ENCODE results near the gene OGT.
"Not testable (repeated sequence)": the region's sequence is repeated elsewhere in the genome, so short reads cannot be mapped to it uniquely, and the experiment has no call there.

Gene OGT

GRCh38 chrX:71563921-71564320 is 31.0 kb downstream of the OGT start:
- Histone ChIP-seq H3K27me3 (ENCODE audit: control insufficient read depth in 1 of 2, insufficient read depth in 2 of 2, low read length in 2 of 2) (no peaks in the 10 kb centered on the region), H3K9me3 (ENCODE audit: low read length) (no peaks in the 10 kb centered on the region), H3K4me1 (ENCODE audit: insufficient read depth, low read length) (no peaks in the 10 kb centered on the region), H3K27ac (ENCODE audit: low read depth, low read length) (no peak overlapping the region), H3K9ac (ENCODE audit: low read length) (no peak overlapping the region), H3K36me3 (ENCODE audit: insufficient read depth, low read length) (peaks cover 53% of the 10 kb centered on the region), H3K4me3 (ENCODE audit: low read depth in 1 of 2, low read length in 2 of 2) (no peak overlapping the region)

GRCh38 chrX:71565474-71566041 is 32.7 kb downstream of the OGT start:
- Histone ChIP-seq H3K9me3 (ENCODE audit: low read length) (no peaks in the 10 kb centered on the region), H3K27ac (ENCODE audit: low read depth, low read length) (no peak overlapping the region), H3K27me3 (ENCODE audit: control insufficient read depth in 1 of 2, insufficient read depth in 2 of 2, low read length in 2 of 2) (no peaks in the 10 kb centered on the region), H3K36me3 (ENCODE audit: insufficient read depth, low read length) (peaks cover 44% of the 10 kb centered on the region), H3K4me3 (ENCODE audit: low read depth in 1 of 2, low read length in 2 of 2) (no peak overlapping the region), H3K4me1 (ENCODE audit: insufficient read depth, low read length) (no peaks in the 10 kb centered on the region), H3K9ac (ENCODE audit: low read length) (no peak overlapping the region)

- H3K4me1 ChIP-seq (ENCODE audit: insufficient read depth, low read length); H3K4me3 ChIP-seq (ENCODE audit: low read depth in 1 of 2, low read length in 2 of 2); H3K9ac ChIP-seq (ENCODE audit: low read length); H3K9me3 ChIP-seq (ENCODE audit: low read length); H3K27ac ChIP-seq (ENCODE audit: low read depth, low read length); H3K27me3 ChIP-seq (ENCODE audit: control insufficient read depth in 1 of 2, insufficient read depth in 2 of 2, low read length in 2 of 2): not testable (repeated sequence)
- H3K36me3 ChIP-seq (ENCODE audit: insufficient read depth, low read length): peaks cover 15% of the 10 kb centered on the region
These were observed 38.5 kb downstream of the OGT start for GRCh38 chrX:71571390-71571789.

GRCh38 chrX:71573590-71573989 is 40.7 kb downstream of the OGT start:
- Histone ChIP-seq H3K4me1 (ENCODE audit: insufficient read depth, low read length) (no peaks in the 10 kb centered on the region), H3K27ac (ENCODE audit: low read depth, low read length) (no peak overlapping the region), H3K27me3 (ENCODE audit: control insufficient read depth in 1 of 2, insufficient read depth in 2 of 2, low read length in 2 of 2) (no peaks in the 10 kb centered on the region), H3K4me3 (ENCODE audit: low read depth in 1 of 2, low read length in 2 of 2) (no peak overlapping the region), H3K9ac (ENCODE audit: low read length) (no peak overlapping the region), H3K36me3 (ENCODE audit: insufficient read depth, low read length) (peaks cover 12% of the 10 kb centered on the region), H3K9me3 (ENCODE audit: low read length) (no peaks in the 10 kb centered on the region)

GRCh38 chrX:71577682-71578081 is 44.8 kb downstream of the OGT start:
- Histone ChIP-seq H3K4me1 (ENCODE audit: insufficient read depth, low read length) (no peaks in the 10 kb centered on the region), H3K36me3 (ENCODE audit: insufficient read depth, low read length) (peaks cover 12% of the 10 kb centered on the region), H3K4me3 (ENCODE audit: low read depth in 1 of 2, low read length in 2 of 2) (no peak overlapping the region), H3K9ac (ENCODE audit: low read length) (no peak overlapping the region), H3K9me3 (ENCODE audit: low read length) (no peaks in the 10 kb centered on the region), H3K27ac (ENCODE audit: low read depth, low read length) (no peak overlapping the region), H3K27me3 (ENCODE audit: control insufficient read depth in 1 of 2, insufficient read depth in 2 of 2, low read length in 2 of 2) (peaks cover 0 to 3% of the 10 kb centered on the region in 2 donors)

DNA sequence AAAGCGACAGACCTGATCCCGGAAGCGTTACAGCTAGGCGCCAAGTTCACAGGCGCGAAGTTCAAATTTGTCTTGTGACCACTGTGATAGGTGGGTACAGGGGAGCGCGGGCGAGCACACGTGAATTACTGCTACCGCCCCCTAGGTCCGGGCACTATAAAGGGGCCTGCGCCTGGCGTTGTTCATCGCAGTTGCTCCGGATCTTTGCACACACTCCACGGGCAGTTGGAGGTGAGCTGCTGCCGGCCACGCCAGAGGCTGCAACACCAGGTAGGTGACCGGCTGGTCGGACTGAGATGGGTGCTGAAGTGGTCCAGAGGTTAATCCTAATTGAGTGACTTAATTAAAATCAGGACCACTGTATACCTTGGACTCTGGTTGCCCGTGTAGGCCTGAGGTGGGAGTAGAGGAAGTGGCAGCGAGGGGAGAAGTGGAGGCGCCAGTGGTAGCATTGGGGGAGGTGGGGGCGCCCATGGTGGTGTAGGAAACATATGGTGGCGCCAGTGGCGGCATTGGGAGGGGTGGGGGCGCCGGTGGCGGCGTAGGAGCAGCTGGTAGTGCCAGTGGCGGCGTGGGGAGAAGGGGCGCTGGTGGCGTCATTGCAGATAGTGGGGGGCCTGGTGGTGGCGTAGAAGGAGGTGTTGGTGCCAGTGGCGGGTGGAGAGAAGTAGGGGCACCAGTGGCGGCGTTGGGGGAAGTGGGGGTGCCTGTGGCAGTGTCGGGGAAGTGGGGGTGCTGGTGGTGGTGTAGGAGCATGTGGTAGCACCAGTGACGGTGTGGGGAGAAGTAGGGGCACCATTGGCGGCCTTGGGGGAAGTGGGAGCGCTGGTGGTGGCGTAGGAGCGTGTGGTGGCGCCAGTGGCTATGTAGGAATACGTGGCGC is 45.6 kb downstream of the OGT start, which contains the start of gene GCNA:
TSS of gene GCNA (plus strand) at position 185 of the 883 bp plus-strand sequence. CDS start 2,385 bp downstream, outside the sequence.
- Histone ChIP-seq H3K4me3 (ENCODE audit: low read depth in 1 of 2, low read length in 2 of 2) (no peak within 1 kb of the TSS), H3K27me3 (ENCODE audit: control insufficient read depth in 1 of 2, insufficient read depth in 2 of 2, low read length in 2 of 2) (peaks cover 0 to 3% of the 10 kb centered on the region in 2 donors), H3K36me3 (ENCODE audit: insufficient read depth, low read length) (peaks cover 11% of the 10 kb centered on the region), H3K27ac (ENCODE audit: low read depth, low read length) (no peak within 1 kb of the TSS), H3K9me3 (ENCODE audit: low read length) (no peaks in the 10 kb centered on the region), H3K9ac (ENCODE audit: low read length) (no peak within 1 kb of the TSS), H3K4me1 (ENCODE audit: insufficient read depth, low read length) (no peaks in the 10 kb centered on the region)

DNA sequence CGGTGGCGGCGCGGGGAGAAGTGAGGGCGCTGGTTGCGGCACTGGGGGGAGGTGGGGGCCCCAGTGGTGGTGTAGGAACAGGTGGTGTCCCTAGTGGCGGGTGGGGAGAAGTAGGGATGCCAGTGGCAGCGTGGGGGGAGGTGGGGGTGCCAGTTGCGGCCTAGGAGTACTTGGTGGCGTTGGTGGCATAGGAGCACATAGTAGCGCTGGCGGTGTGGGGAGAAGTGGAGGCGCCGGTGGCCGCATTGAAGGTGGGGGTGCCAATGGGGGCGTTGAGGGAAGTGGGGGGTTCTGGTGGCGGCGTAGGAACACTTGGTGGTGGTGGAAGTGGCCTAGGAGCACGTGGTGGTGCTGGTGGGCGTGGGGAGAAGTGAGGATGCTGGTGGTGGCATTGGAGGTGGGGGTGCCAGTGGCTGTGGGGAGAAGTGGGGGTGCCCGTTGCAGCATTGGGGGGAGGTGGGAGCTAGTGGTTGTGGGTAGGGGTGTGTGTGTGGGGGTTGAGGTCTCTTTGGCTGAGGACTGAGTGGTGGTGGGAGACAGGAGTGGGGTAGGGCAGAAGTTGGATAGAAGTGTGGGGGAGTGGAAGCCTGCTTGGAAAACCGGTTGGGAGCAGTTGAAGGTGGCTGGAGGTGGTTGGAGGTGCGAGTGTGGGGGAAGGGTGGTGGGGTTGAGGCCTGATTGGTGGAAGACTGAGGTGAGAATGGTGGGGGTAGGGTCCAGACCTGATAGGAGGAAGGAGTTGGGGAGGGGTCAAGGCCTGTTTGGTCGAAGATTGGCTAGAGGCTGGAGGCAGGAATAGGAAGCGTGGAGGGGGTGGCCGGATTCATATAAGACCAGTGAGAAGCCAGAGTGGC is 46.5 kb downstream of the OGT start:
- H3K4me1 ChIP-seq (ENCODE audit: insufficient read depth, low read length): no peaks in the 10 kb centered on the region
- H3K36me3 ChIP-seq (ENCODE audit: insufficient read depth, low read length): peaks cover 6% of the 10 kb centered on the region
- H3K27me3 ChIP-seq (ENCODE audit: control insufficient read depth in 1 of 2, insufficient read depth in 2 of 2, low read length in 2 of 2): peaks cover 0 to 3% of the 10 kb centered on the region in 2 donors
- H3K4me3 ChIP-seq (ENCODE audit: low read depth in 1 of 2, low read length in 2 of 2): no peak overlapping the region
- no peak overlapping the region for H3K27ac ChIP-seq (ENCODE audit: low read depth, low read length)
- H3K9me3 ChIP-seq (ENCODE audit: low read length): no peaks in the 10 kb centered on the region
- no peak overlapping the region for H3K9ac ChIP-seq (ENCODE audit: low read length)

GRCh38 chrX:71579990-71580380 is 47.1 kb downstream of the OGT start:
- no peak overlapping the region for H3K4me3 ChIP-seq (ENCODE audit: low read depth in 1 of 2, low read length in 2 of 2)
- no peak overlapping the region for H3K27ac ChIP-seq (ENCODE audit: low read depth, low read length)
- H3K9me3 ChIP-seq (ENCODE audit: low read length): no peaks in the 10 kb centered on the region
- peaks cover 0 to 3% of the 10 kb centered on the region in 2 donors for H3K27me3 ChIP-seq (ENCODE audit: control insufficient read depth in 1 of 2, insufficient read depth in 2 of 2, low read length in 2 of 2)
- H3K9ac ChIP-seq (ENCODE audit: low read length): no peak overlapping the region
- H3K4me1 ChIP-seq (ENCODE audit: insufficient read depth, low read length): no peaks in the 10 kb centered on the region
- peaks cover 6% of the 10 kb centered on the region for H3K36me3 ChIP-seq (ENCODE audit: insufficient read depth, low read length)

GRCh38 chrX:71581210-71581609 is 48.3 kb downstream of the OGT start:
- no peak overlapping the region for H3K4me3 ChIP-seq (ENCODE audit: low read depth in 1 of 2, low read length in 2 of 2)
- peaks cover 6% of the 10 kb centered on the region for H3K36me3 ChIP-seq (ENCODE audit: insufficient read depth, low read length)
- H3K27ac ChIP-seq (ENCODE audit: low read depth, low read length): no peak overlapping the region
- peaks cover 0 to 3% of the 10 kb centered on the region in 2 donors for H3K27me3 ChIP-seq (ENCODE audit: control insufficient read depth in 1 of 2, insufficient read depth in 2 of 2, low read length in 2 of 2)
- H3K9ac ChIP-seq (ENCODE audit: low read length): no peak overlapping the region
- H3K9me3 ChIP-seq (ENCODE audit: low read length): no peaks in the 10 kb centered on the region
- H3K4me1 ChIP-seq (ENCODE audit: insufficient read depth, low read length): no peaks in the 10 kb centered on the region

DNA sequence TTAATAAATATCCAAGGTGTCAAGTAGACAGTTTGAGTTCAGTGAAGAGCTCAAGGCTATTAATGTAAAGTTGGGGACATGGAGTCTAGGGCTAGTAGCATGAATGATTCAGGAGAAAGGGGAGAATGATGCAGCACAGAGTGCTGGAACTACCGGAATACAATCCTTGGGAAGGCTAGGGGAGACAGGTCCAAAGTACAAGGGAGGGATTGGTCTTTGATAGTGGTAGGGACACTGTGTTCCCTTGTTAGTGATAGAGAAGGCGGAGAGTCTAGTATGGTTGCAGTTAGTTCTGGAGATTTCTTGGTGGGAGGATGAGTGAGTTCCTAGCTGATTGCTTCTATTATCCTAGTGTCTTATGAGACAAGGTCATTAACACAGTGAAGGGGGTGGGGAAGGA is 54.0 kb downstream of the OGT start:
- Histone ChIP-seq H3K9ac (ENCODE audit: low read length) (no peak overlapping the region), H3K27me3 (ENCODE audit: control insufficient read depth in 1 of 2, insufficient read depth in 2 of 2, low read length in 2 of 2) (no peaks in the 10 kb centered on the region), H3K36me3 (ENCODE audit: insufficient read depth, low read length) (no peaks in the 10 kb centered on the region), H3K9me3 (ENCODE audit: low read length) (no peaks in the 10 kb centered on the region), H3K4me3 (ENCODE audit: low read depth in 1 of 2, low read length in 2 of 2) (no peak overlapping the region), H3K4me1 (ENCODE audit: insufficient read depth, low read length) (no peaks in the 10 kb centered on the region), H3K27ac (ENCODE audit: low read depth, low read length) (no peak overlapping the region)

GRCh38 chrX:71593210-71593609 is 60.3 kb downstream of the OGT start:
- not testable (repeated sequence) for H3K27ac ChIP-seq (ENCODE audit: low read depth, low read length); H3K4me3 ChIP-seq (ENCODE audit: low read depth in 1 of 2, low read length in 2 of 2); H3K27me3 ChIP-seq (ENCODE audit: control insufficient read depth in 1 of 2, insufficient read depth in 2 of 2, low read length in 2 of 2); H3K4me1 ChIP-seq (ENCODE audit: insufficient read depth, low read length); H3K9ac ChIP-seq (ENCODE audit: low read length); H3K9me3 ChIP-seq (ENCODE audit: low read length); H3K36me3 ChIP-seq (ENCODE audit: insufficient read depth, low read length)
